ENCODE measurements around the gene HSF4.

- TF ChIP-seq CTCF (IDR thresholded peaks at IDR 0.05; ENCODE audit: poor library complexity) (no peak), EZH2phosphoT487 (IDR thresholded peaks at IDR 0.05; ENCODE audit: low read depth, severe bottlenecking, unreplicated experiment) (no peak), EZH2 (IDR thresholded peaks at IDR 0.05; ENCODE audit: borderline replicate concordance) (peak; percentile 23)
Observed at GRCh38 chr16:67163164-67163998, 1.2 kb upstream of the HSF4 start.

Measured in hepatocyte (in vitro differentiated cells).